ENCODE results near the gene PRDX5. TPM values are rescaled to one million over a fixed set of nuclear protein-coding genes. Genes with fewer than 3 reads are reported as not detected.
A peak's percentile ranks its signal among the peaks of the same experiment; 100 is the strongest.

PRDX5 gene
- total and polyA plus RNA-seq, 8 donors = 59.0 to 245 (median 88.6) TPM

DNA sequence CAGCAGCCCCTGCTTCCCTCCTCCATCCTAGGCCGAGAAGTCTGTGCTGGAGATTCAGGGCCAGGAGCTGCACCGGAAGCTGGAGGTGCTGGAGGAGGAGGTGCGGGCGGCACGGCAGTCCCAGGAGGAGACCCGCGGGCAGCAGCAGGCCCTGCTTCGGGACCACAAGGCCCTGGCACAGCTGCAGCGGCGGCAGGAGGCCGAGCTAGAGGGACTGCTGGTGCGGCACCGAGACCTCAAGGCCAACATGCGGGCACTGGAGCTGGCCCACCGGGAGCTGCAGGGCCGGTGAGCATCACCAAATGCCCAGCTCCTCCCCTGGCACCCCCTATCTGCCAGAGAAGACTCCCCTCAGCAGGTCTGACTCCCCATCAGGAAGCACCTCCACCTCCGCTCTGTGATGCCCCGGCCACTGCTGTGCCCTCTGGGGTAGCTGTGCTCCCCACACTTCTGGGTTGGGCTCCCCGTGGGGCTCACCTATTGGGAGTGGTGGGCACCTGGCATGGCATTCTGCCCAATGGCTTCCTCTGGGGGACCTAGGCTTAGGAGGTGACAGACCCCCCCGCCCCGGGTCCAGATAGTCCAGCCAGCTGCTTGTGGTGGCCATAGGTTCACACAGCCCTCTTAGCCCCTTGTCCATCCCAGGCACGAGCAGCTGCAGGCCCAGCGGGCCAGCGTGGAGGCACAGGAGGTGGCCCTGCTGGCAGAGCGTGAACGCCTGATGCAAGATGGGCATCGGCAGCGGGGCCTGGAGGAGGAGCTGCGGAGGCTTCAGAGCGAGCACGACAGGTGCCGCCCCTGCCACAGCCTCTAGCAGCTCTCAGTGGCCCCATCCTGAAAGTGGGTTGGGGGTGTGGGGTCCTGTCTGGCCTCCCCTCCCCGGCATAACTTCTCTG is 34.4 kb downstream of the PRDX5 start:
- Histone ChIP-seq H3K27ac (no peak overlapping the region), H3K4me1 (peaks cover 0 to 9% (median 0%) of the 10 kb centered on the region in 3 donors), H3K9me3 (no peaks in the 10 kb centered on the region), H3K36me3 (no peaks in the 10 kb centered on the region), H3K27me3 (no peaks in the 10 kb centered on the region), H3K4me3 (no peak overlapping the region)
- DNase-seq (peak in 1 of 6 donors; percentile 80), ATAC-seq (no peak), FAIRE-seq (no peak)
- intact Hi-C loops (cut with DNase I) = no loop called here
- TF ChIP-seq, protein P1, sequence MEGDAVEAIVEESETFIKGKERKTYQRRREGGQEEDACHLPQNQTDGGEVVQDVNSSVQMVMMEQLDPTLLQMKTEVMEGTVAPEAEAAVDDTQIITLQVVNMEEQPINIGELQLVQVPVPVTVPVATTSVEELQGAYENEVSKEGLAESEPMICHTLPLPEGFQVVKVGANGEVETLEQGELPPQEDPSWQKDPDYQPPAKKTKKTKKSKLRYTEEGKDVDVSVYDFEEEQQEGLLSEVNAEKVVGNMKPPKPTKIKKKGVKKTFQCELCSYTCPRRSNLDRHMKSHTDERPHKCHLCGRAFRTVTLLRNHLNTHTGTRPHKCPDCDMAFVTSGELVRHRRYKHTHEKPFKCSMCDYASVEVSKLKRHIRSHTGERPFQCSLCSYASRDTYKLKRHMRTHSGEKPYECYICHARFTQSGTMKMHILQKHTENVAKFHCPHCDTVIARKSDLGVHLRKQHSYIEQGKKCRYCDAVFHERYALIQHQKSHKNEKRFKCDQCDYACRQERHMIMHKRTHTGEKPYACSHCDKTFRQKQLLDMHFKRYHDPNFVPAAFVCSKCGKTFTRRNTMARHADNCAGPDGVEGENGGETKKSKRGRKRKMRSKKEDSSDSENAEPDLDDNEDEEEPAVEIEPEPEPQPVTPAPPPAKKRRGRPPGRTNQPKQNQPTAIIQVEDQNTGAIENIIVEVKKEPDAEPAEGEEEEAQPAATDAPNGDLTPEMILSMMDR (IDR thresholded peaks at IDR 0.05) = no peak
- WGBS, 2 donors = 89 to 92% methylated on average over 27 to 33 of the region's 33 CpGs

- H3K9me3 ChIP-seq = no peaks in the 10 kb centered on the region
- H3K36me3 ChIP-seq = no peaks in the 10 kb centered on the region
- WGBS, 2 donors = 38 to 65% methylated on average over 29 to 34 of the region's 34 CpGs
- peaks cover 2 to 14% (median 5%) of the 10 kb centered on the region in 3 donors for H3K4me1 ChIP-seq
- TF ChIP-seq, protein P1 (IDR thresholded peaks at IDR 0.05) = no peak
- FAIRE-seq = no peak
- DNase-seq = peak in 2 of 6 donors; percentile 45 to 77
- no peaks in the 10 kb centered on the region for H3K27me3 ChIP-seq
- no peak for ATAC-seq
- no peak overlapping the region for H3K4me3 ChIP-seq
- no peak overlapping the region for H3K27ac ChIP-seq
- intact Hi-C loops (cut with DNase I) = no loop called here
These were observed 35.2 kb downstream of the PRDX5 start for GRCh38 chr11:64352995-64353714.

DNA sequence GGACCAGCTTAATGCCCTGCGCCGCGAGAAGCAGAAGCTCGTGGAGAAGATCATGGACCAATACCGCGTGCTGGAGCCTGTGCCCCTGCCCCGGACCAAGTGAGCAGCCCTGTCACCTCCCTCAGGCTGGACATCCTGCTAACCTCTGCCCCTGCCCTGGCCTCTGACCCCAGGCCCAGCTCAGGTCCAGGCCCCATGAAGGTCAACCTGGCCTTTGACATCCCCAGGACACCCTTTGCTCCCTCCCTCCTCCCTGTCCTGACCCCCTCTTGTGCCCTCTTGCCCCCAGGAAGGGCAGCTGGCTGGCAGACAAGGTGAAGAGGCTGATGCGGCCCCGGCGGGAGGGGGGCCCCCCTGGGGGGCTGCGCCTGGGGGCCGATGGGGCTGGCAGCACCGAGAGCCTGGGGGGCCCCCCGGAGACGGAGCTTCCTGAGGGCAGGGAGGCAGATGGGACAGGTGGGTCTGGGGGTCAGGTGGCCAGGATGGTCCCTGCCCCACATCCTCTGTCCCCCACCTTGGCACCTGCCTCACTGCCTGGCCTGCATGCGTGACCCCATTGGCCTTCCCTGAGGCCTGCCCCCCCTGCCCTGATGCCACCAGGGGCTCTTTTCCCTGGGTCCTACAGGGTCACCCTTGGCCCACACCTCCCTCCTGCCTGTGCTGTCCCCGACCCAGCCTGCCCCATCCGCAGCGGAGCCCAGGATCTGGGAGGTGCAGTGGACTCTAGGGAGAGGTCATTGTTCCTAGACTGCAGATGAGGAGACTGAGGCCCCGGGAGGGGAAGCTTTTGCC is 36.0 kb downstream of the PRDX5 start:
- FAIRE-seq (no peak), DNase-seq (peak in 2 of 6 donors; percentile 50 to 78), ATAC-seq (no peak)
- peaks cover 8 to 18% (median 10%) of the 10 kb centered on the region in 3 donors for H3K4me1 ChIP-seq
- no peaks in the 10 kb centered on the region for H3K27me3 ChIP-seq
- H3K4me3 ChIP-seq = no peak overlapping the region
- H3K27ac ChIP-seq = no peak overlapping the region
- no peaks in the 10 kb centered on the region for H3K9me3 ChIP-seq
- 74 to 77% methylated on average over 19 to 20 of the region's 20 CpGs for WGBS, 2 donors
- TF ChIP-seq, protein P1 (IDR thresholded peaks at IDR 0.05) = no peak
- intact Hi-C loops (cut with DNase I) = no loop called here
- H3K36me3 ChIP-seq = no peaks in the 10 kb centered on the region

- Histone ChIP-seq H3K4me3 (peak overlapping the region; percentile 5 to 46 (median 28)), H3K4me1 (peaks cover 8 to 26% (median 10%) of the 10 kb centered on the region in 3 donors), H3K9me3 (no peaks in the 10 kb centered on the region), H3K27me3 (no peaks in the 10 kb centered on the region), H3K27ac (peak overlapping the region; percentile 68 to 87 (median 75)), H3K36me3 (no peaks in the 10 kb centered on the region)
- ATAC-seq (peak; percentile 81 to 87 (median 84)), FAIRE-seq (no peak), DNase-seq (peak; percentile 83 to 96 (median 90))
- TF ChIP-seq, protein P1 (IDR thresholded peaks at IDR 0.05) = peak; percentile 43 to 64 (median 64)
- WGBS, 2 donors = 2 to 4% methylated on average over 20 to 23 of the region's 23 CpGs
- intact Hi-C loops (cut with DNase I) = no loop called here
These were observed 37.4 kb downstream of the PRDX5 start for GRCh38 chr11:64355078-64355940.
